ENCODE measurements around the gene COL6A2.
"Not testable (repeated sequence)": the region's sequence is repeated elsewhere in the genome, so short reads cannot be mapped to it uniquely, and the experiment has no call there.

COL6A2 gene

GRCh38 chr21:46100426-46100825 is 2.5 kb downstream of the COL6A2 start:
- peaks cover 26% of the 10 kb centered on the region for H3K4me1 ChIP-seq (ENCODE audit: control insufficient read depth, insufficient read depth, low read length)
- peak overlapping the region; percentile 77 for H3K4me3 ChIP-seq (ENCODE audit: low read length)
- peak overlapping the region; percentile 94 for H3K4me2 ChIP-seq (ENCODE audit: low read length)
- peaks cover 11% of the 10 kb centered on the region for H3K36me3 ChIP-seq (ENCODE audit: insufficient read depth, low read length)
- no peaks in the 10 kb centered on the region for H3K9me3 ChIP-seq (replicated peaks; ENCODE audit: low read length)
- no peak overlapping the region for H3K9ac ChIP-seq (ENCODE audit: low read depth, low read length)
- no peaks in the 10 kb centered on the region for H3K27me3 ChIP-seq (ENCODE audit: control insufficient read depth, insufficient read depth, low read length)

GRCh38 chr21:46100906-46101305 is 3.0 kb downstream of the COL6A2 start:
- Histone ChIP-seq H3K36me3 (ENCODE audit: insufficient read depth, low read length) (peaks cover 11% of the 10 kb centered on the region), H3K9ac (ENCODE audit: low read depth, low read length) (no peak overlapping the region), H3K9me3 (replicated peaks; ENCODE audit: low read length) (no peaks in the 10 kb centered on the region), H3K27me3 (ENCODE audit: control insufficient read depth, insufficient read depth, low read length) (no peaks in the 10 kb centered on the region), H3K4me3 (ENCODE audit: low read length) (peak overlapping the region; percentile 77), H3K4me2 (ENCODE audit: low read length) (peak overlapping the region; percentile 94), H3K4me1 (ENCODE audit: control insufficient read depth, insufficient read depth, low read length) (peaks cover 26% of the 10 kb centered on the region)

- H3K4me3 ChIP-seq (ENCODE audit: low read length): no peak overlapping the region
- no peak overlapping the region for H3K4me2 ChIP-seq (ENCODE audit: low read length)
- no peaks in the 10 kb centered on the region for H3K9me3 ChIP-seq (replicated peaks; ENCODE audit: low read length)
- H3K36me3 ChIP-seq (ENCODE audit: insufficient read depth, low read length): peaks cover 19% of the 10 kb centered on the region
- no peaks in the 10 kb centered on the region for H3K27me3 ChIP-seq (ENCODE audit: control insufficient read depth, insufficient read depth, low read length)
- peaks cover 18% of the 10 kb centered on the region for H3K4me1 ChIP-seq (ENCODE audit: control insufficient read depth, insufficient read depth, low read length)
- H3K9ac ChIP-seq (ENCODE audit: low read depth, low read length): no peak overlapping the region
These were observed 6.2 kb downstream of the COL6A2 start for GRCh38 chr21:46104104-46104503.

GRCh38 chr21:46107376-46107775 is 9.5 kb downstream of the COL6A2 start:
- not testable (repeated sequence) for H3K4me3 ChIP-seq (ENCODE audit: low read length); H3K9ac ChIP-seq (ENCODE audit: low read depth, low read length); H3K4me2 ChIP-seq (ENCODE audit: low read length); H3K9me3 ChIP-seq (replicated peaks; ENCODE audit: low read length); H3K27me3 ChIP-seq (ENCODE audit: control insufficient read depth, insufficient read depth, low read length); H3K4me1 ChIP-seq (ENCODE audit: control insufficient read depth, insufficient read depth, low read length)
- peaks cover 36% of the 10 kb centered on the region for H3K36me3 ChIP-seq (ENCODE audit: insufficient read depth, low read length)

- H3K9ac ChIP-seq (ENCODE audit: low read depth, low read length): no peak overlapping the region
- H3K4me2 ChIP-seq (ENCODE audit: low read length): no peak overlapping the region
- H3K4me3 ChIP-seq (ENCODE audit: low read length): no peak overlapping the region
- H3K4me1 ChIP-seq (ENCODE audit: control insufficient read depth, insufficient read depth, low read length): peaks cover 5% of the 10 kb centered on the region
- no peaks in the 10 kb centered on the region for H3K27me3 ChIP-seq (ENCODE audit: control insufficient read depth, insufficient read depth, low read length)
- peaks cover 2% of the 10 kb centered on the region for H3K9me3 ChIP-seq (replicated peaks; ENCODE audit: low read length)
- peaks cover 49% of the 10 kb centered on the region for H3K36me3 ChIP-seq (ENCODE audit: insufficient read depth, low read length)
These were observed 11.0 kb downstream of the COL6A2 start for GRCh38 chr21:46108827-46109312.

GRCh38 chr21:46109313-46110221 is 11.7 kb downstream of the COL6A2 start:
- Histone ChIP-seq H3K4me1 (ENCODE audit: control insufficient read depth, insufficient read depth, low read length) (peaks cover 5% of the 10 kb centered on the region), H3K4me2 (ENCODE audit: low read length) (no peak overlapping the region), H3K9me3 (replicated peaks; ENCODE audit: low read length) (peaks cover 4% of the 10 kb centered on the region), H3K36me3 (ENCODE audit: insufficient read depth, low read length) (peaks cover 53% of the 10 kb centered on the region), H3K27me3 (ENCODE audit: control insufficient read depth, insufficient read depth, low read length) (no peaks in the 10 kb centered on the region), H3K4me3 (ENCODE audit: low read length) (no peak overlapping the region), H3K9ac (ENCODE audit: low read depth, low read length) (no peak overlapping the region)

- H3K27me3 ChIP-seq (ENCODE audit: control insufficient read depth, insufficient read depth, low read length): no peaks in the 10 kb centered on the region
- H3K4me3 ChIP-seq (ENCODE audit: low read length): no peak overlapping the region
- peaks cover 60% of the 10 kb centered on the region for H3K36me3 ChIP-seq (ENCODE audit: insufficient read depth, low read length)
- peaks cover 10% of the 10 kb centered on the region for H3K9me3 ChIP-seq (replicated peaks; ENCODE audit: low read length)
- peak overlapping the region; percentile 19 for H3K4me2 ChIP-seq (ENCODE audit: low read length)
- H3K4me1 ChIP-seq (ENCODE audit: control insufficient read depth, insufficient read depth, low read length): peaks cover 5% of the 10 kb centered on the region
- H3K9ac ChIP-seq (ENCODE audit: low read depth, low read length): no peak overlapping the region
These were observed 12.7 kb downstream of the COL6A2 start for GRCh38 chr21:46110499-46111192.

GRCh38 chr21:46111193-46111571 is 13.3 kb downstream of the COL6A2 start:
- peaks cover 65% of the 10 kb centered on the region for H3K36me3 ChIP-seq (ENCODE audit: insufficient read depth, low read length)
- H3K9ac ChIP-seq (ENCODE audit: low read depth, low read length): no peak overlapping the region
- peaks cover 5% of the 10 kb centered on the region for H3K4me1 ChIP-seq (ENCODE audit: control insufficient read depth, insufficient read depth, low read length)
- no peak overlapping the region for H3K4me2 ChIP-seq (ENCODE audit: low read length)
- no peak overlapping the region for H3K4me3 ChIP-seq (ENCODE audit: low read length)
- peaks cover 10% of the 10 kb centered on the region for H3K9me3 ChIP-seq (replicated peaks; ENCODE audit: low read length)
- H3K27me3 ChIP-seq (ENCODE audit: control insufficient read depth, insufficient read depth, low read length): no peaks in the 10 kb centered on the region

GRCh38 chr21:46111857-46112724 is 14.2 kb downstream of the COL6A2 start:
- Histone ChIP-seq H3K9me3 (replicated peaks; ENCODE audit: low read length) (peaks cover 10% of the 10 kb centered on the region), H3K4me1 (ENCODE audit: control insufficient read depth, insufficient read depth, low read length) (peaks cover 8% of the 10 kb centered on the region), H3K36me3 (ENCODE audit: insufficient read depth, low read length) (peaks cover 70% of the 10 kb centered on the region), H3K4me3 (ENCODE audit: low read length) (no peak overlapping the region), H3K4me2 (ENCODE audit: low read length) (no peak overlapping the region), H3K9ac (ENCODE audit: low read depth, low read length) (no peak overlapping the region), H3K27me3 (ENCODE audit: control insufficient read depth, insufficient read depth, low read length) (no peaks in the 10 kb centered on the region)

GRCh38 chr21:46112725-46113215 is 14.9 kb downstream of the COL6A2 start:
- Histone ChIP-seq H3K4me2 (ENCODE audit: low read length) (no peak overlapping the region), H3K36me3 (ENCODE audit: insufficient read depth, low read length) (peaks cover 77% of the 10 kb centered on the region), H3K27me3 (ENCODE audit: control insufficient read depth, insufficient read depth, low read length) (no peaks in the 10 kb centered on the region), H3K9ac (ENCODE audit: low read depth, low read length) (no peak overlapping the region), H3K9me3 (replicated peaks; ENCODE audit: low read length) (peaks cover 10% of the 10 kb centered on the region), H3K4me3 (ENCODE audit: low read length) (no peak overlapping the region), H3K4me1 (ENCODE audit: control insufficient read depth, insufficient read depth, low read length) (peaks cover 9% of the 10 kb centered on the region)

Measured in skeletal muscle satellite cell (primary cell).